ENCODE data around the gene ZNF138.

The ZNF138 gene

GRCh38 chr7:64876792-64877713 is 82.8 kb downstream of the ZNF138 start:
- no peak for DNase-seq

DNA sequence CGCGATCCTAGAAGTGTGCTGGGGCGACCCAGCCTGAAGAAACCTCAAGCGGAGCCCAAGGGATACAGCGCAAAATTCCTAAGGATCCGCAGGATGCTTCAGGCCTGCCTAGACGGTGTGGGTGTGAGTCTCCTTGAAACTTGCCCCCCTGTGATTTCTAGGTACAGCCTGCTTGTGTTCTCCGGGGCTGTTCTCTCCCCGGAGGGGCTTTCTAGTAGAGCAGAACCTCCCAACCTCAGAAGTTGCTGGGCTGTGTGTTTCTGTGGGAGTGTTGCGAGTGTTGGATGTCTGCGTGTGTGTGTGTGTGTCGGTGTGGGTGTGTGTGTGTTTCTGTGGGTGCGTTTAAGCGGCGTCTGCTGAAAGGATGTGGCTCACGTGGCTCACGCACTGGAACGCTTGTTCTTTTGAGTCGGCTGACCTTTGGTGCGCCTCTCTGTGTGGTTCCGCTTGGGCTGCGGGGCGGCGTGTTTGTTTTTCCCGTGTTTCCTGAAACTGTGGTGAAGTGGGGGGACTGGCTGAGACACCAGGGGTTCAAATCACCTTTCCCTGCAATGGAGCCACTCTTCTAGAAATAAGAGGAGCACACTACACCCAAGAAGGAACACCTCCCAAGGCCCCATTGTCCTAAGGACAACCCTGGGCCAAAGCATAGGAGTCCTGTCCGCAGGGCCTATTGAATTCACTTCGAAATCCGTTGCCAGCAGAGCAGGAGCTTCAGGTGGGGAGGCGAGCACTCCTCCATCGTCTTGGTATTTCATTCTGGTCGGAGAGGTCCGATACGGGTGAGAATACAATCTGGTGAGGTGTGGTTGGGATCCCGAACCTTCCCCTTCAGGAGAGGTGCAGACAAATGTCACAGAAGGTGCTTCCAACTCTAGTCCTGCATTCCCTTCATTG is 83.7 kb downstream of the ZNF138 start:
- DNase-seq, result no peak

DNA sequence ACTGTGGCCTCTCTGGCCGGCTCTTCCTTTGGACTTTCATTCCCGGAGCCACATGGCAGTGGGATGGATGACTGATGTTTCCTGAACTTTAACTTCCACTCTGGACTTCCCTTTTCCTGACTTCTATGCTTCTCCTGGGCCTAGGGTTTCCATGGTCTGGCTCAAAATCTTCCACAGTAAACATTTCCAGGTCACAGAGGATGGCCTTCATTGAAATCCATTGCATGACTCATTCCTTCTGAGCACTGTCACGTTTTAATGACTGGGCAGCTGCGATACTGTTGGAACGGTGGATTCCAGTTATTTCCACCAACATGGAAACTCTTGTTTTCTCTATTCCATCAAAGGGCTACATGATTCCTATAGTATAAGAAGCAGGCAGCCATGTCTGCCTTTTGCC is 84.5 kb downstream of the ZNF138 start:
- no peak for DNase-seq

- no peak for DNase-seq
These were observed 85.0 kb downstream of the ZNF138 start for GRCh38 chr7:64879086-64879730.

DNA sequence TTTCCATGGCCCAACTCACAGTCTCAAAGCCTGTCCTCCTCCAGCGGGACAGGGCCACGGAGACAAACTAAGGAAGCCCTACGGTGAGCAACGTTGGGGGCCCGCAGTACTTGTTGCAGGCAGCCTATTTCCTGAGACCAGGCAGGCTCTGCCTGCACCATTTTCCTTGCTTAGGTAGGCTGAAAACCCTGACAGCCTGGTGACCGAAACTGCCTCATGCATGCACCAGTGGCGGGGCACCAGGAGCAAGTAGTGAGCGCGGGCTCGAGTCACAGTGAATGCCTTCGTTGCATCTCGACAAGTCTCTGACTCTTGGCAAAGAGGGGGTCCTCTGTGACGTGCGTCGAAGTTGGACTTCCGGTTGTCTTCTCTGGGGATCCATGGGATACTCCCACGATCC is 85.6 kb downstream of the ZNF138 start:
- DNase-seq, result no peak

DNA sequence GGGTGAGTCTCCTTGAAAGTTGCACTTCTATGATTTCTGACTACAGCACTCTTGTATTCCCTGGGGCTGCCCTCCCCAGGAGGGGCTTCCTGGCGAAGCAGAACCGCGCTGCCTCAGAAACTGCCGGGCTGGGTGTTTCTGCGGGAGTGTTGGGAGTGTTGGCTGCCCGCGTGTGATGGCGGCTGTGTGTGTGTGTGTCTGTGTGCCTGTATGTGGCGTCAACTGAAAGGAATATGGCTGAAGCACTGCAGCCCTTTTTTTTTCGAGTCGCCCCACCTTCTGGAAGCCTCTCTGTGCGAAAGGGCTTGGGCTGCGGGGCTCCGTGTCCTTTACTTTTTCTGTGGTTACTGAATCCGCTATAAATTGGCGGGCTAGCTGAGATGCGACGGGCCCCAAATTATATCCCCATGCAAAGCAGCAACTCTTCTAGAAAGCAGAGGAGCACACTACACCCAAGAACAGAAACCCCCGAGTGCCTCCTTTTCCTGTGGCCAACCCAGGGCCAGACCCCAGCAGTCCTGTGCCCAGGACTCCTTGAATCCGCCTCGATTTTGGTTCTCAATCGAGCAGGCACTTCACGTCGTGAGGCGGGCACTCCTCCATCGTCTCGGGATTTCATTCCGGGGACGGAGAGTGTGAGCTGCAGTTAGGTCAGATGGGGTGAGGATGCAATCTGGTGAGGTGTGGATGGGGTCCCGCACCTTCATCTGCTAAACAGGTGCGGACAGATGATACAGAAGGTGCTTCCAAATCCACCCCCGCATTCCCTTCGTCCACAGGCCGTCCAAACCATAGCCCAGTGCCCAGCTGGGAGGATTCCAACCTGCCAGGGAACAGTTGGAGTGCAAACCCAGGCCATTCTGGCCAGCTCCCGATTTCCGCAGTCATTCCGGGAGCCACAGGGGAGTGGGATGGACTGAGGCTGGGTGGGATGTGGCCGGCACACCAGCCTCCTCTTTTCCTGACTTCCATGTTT is 86.4 kb downstream of the ZNF138 start:
- no peak for DNase-seq

DNA sequence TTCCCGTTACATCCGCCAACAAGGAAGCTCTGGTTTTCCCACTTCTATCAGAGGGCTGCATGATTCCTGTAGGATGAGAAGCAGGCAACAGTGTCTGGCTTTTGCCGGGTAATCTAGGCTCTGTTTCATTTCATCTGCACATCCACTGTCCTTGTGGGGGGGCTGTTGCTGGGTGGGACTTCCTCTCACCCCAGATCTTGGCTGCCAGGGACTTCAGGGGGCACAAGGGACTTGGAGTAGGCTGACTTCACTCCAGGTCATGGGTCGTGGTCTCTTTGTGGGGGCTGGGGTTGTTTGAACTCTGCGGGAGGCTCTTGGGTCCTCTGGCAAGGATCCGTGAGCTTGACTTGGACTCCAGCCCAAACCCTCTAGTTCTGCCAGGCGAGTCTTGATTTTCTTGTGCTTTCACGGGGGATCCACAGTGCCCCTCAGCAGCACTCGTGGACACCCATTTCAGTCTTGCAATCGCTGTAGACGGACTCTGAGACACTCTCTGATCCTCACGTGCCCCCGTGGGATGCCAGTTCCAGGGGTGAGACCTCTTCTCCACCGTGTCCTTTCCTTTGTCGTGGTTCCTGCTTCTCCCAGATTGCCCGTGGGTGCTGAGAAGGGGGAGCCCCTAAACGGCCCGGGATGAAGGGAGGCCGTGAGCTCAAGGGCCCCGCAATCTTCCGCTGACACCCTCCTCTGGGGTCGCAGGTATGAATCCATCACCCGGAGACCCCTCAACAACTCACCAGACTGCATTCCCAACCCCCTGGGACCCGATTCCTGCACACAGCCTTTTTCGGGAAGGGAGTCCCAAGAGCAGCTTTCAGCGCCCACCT is 87.4 kb downstream of the ZNF138 start:
- DNase-seq, result no peak

- DNase-seq, result no peak
These were observed 88.3 kb downstream of the ZNF138 start for GRCh38 chr7:64882341-64883112.

All from NCI-H226 (cell line).